Measurements from ENCODE around the gene PRSS16.
A peak's percentile ranks its signal among the peaks of the same experiment; 100 is the strongest.
"Not testable (repeated sequence)": the region's sequence is repeated elsewhere in the genome, so short reads cannot be mapped to it uniquely, and the experiment has no call there.

PRSS16 gene

GRCh38 chr6:27247133-27247836, at the start of gene PRSS16:
Gene PRSS16 (plus strand): TSS chr6:27247701. CDS start chr6:27247738, 37 bp downstream.
- no peak for DNase-seq

- peak; percentile 30 to 43 for DNase-seq
These were observed 41.9 kb upstream of the PRSS16 start for GRCh38 chr6:27205375-27206278.

- no peak for DNase-seq
These were observed 40.7 kb upstream of the PRSS16 start for GRCh38 chr6:27206806-27207205.

DNA sequence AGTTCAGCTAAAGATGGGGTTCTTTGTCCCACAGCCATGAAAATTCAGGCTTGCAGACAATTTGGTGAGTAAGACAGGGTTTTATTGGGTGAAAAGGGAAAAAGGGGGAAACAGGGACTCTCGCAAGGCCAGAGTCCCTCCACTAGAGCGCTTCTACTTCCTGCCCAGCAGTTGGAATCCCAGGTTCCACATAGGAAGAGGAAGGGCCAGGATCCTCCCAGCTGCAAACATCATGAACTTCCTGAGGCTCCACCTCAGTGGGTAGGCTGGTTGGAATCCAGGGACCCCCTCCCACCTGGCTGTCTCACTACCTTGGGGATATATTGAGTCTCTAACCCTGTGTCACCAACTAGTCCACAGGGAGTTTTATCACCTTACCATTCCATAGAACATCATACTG, 39.5 kb upstream of the PRSS16 start:
- no peak for DNase-seq

- DNase-seq, result no peak
These were observed 38.3 kb upstream of the PRSS16 start for GRCh38 chr6:27209196-27209595.

DNA sequence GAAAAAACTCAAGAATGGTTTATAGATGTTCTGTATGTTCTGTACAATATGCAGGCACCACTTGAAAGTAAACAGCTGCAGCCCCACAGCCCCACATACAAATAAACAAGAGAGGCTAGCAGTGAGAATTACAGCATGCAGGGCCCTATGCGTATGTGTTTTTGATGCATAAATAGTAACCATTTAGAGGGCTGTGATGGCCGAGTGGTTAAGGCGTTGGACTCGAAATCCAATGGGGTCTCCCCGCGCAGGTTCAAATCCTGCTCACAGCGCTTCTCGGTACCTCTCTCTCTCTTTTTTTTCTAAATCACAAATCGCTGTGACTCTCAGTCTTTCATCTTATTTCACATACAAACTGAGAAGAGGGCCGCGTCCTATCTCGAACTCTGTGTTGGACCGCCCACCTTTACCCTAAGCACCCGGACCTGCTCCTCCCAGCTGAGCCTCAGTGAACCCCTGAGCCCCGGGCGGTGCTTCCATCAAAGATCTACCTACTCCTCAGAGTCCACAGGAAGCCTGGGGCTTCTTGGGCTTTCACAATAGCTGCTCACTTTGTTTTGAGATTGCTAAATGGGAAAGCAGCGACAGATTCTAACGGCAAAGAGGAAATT, 37.7 kb upstream of the PRSS16 start:
- no peak for DNase-seq

DNA sequence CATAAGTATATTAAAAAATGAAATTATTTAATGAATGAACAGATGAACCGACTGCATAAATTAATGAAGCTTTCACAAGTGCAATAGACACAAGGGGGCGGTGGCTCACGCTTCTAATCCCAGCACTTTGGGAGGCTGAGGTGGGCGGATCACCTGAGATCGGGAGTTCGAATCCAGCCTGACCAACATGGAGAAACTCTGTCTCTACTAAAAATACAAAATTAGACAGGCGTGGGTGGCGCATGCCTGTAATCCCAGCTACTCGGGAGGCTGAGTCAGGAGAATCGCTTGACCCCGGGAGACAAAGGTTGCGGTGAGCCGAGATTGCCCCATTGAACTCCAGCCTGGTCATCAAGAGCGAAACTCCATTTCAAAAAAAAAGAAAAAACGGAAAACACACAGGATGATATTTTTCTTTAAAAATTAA, 34.4 kb upstream of the PRSS16 start:
- peak in 1 of 2 experiments; percentile 15 for DNase-seq

GRCh38 chr6:27213544-27214125, 33.9 kb upstream of the PRSS16 start:
- peak; percentile 16 to 26 for DNase-seq

DNA sequence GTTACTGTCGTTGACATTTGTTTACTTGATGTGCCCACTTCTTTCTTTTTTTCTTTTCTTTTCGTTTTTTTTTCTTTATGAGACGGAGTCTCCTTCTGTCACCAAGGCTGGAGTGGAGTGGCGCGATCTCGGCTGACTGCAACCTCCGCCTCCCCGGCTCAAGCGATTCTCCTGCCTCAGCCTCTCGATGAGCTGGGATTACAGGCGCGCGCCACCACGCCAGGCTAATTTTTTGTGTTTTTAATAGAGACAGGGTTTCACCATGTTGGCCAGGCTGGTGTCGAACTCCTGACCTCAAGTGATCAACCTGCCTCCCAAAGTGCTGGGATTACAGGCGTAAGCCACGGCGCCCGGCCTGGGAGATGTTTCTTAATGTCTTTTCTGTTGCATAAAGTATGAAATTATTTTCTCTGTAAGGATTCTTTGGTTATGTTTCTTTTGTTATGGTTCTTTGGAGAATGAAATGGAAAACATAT, 33.3 kb upstream of the PRSS16 start:
- DNase-seq, result peak in 1 of 2 experiments; percentile 9

DNA sequence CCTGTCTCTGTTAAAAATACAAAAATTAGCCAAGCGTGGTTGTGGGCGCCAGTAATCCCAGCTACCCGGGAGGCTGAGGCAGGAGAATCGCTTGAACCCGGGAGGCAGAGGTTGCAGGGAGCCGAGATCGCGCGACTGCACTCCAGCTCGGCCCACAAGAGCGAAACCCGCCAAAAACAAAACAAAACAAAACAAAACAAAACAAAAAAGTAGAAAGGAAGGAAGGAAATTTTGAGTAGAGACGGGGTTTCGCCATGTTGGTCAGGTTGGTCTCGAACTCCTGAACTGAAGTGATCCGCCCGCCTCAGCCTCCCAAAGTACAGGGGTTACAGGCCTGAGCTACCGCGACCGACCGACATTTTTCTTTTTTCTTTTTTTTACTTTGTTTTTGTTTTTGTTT, 30.6 kb upstream of the PRSS16 start:
- no peak for DNase-seq

GRCh38 chr6:27222971-27223370, 24.5 kb upstream of the PRSS16 start:
- DNase-seq, result not testable (repeated sequence)

DNA sequence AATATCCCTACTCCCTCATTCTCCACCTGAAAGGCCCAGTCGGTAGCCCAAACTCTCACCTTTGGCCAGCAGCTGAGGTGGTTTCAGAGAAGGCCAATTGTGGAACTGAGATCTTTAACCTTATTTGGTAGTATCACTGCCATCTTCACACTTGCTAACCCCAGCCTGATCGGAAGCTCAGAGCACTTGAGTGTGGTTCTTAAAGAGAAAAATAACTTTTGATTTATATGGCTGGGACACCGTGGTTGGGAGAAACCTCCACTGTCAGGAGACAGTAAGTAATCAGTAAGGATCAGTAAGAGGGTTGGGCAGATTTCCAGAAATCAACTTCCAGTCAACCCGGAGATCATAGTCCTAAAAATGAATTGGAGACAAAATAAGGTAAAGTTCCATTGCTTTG, 22.8 kb upstream of the PRSS16 start:
- no peak for DNase-seq

- no peak for DNase-seq
These were observed 18.5 kb upstream of the PRSS16 start for GRCh38 chr6:27228963-27229477.

DNA sequence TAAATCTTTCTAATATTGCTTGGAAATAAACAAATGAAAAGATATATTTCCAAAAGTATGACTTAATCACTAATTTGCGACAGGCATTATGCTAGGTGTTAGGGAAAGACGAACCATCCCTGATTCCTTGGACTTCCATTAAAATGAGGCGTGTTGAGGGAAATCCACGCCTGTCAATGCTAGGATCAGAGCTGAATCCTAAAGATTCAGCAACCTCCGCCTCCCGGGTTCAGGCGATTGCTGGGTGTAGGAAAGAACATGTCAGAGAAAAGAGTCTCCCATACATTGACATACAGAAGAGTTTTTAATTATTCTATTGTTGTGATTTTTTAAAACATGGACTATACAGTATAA, 16.8 kb upstream of the PRSS16 start:
- no peak for DNase-seq

DNA sequence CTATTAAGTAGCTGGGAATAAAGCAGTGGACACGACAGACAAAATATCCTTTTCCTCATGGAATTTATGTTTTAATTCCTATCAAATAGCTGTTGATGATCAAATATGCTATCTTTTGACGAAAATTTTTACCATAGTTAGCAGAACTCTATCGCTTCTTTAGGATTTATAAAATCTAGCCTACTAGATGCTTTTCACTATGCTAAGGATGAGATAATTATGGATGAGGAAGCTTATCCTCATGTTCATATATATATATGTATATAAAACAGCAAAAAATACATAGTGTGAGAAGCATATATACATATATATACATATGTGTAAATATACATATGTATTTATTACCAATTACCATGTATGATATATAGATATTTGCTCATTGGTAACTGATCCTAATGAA, 12.9 kb upstream of the PRSS16 start:
- no peak for DNase-seq

GRCh38 chr6:27237089-27237803, 10.3 kb upstream of the PRSS16 start:
- peak; percentile 65 to 74 for DNase-seq

DNA sequence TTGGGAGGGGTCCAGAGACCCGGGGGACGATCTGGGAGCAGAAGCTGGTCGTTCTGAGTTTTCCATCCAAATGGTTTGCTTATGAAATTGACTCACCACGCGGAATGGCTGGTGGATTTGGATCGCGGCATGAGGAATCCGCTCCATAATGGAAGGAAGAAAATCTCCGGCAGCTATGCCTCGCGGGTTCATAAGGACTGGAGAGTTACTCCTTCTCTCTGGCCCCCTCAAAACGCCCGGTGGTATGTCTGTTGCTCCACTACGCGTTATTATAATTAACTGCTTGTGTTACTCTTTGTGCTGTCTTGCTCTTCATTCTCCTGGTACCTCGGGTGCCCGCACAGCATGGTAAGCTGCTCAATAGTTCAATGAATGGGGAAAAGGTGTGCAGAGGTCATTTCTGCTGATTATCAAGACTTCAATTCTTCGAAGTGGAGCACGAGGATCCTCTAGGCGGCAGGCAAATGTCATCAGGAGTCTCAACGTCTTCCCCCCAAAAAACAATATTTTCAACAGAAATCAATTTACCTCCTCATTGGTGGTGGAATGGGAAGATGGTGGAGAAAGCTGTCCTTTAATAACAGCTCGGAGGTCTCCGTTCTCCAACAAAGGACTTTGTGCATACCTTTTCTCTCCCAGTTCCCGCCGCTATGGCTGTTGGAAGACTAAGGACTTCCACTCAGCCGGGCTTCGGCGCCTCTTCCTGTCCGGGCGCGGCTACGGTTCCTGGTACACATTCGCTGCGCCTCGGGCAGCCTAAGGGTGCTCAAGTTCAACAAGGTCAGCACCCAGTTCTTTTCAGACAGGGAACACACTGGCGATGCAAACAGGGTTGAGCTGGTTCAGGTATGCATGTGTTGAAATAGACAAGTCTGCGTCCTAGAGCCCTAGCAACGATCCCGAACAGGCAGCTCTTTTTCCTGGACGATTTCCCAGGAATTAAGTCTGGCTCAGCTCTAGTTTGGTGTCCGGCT, 9.2 kb upstream of the PRSS16 start:
- DNase-seq, result no peak

GRCh38 chr6:27239258-27239657, 8.2 kb upstream of the PRSS16 start:
- no peak for DNase-seq

- DNase-seq, result no peak
These were observed 6.1 kb upstream of the PRSS16 start for GRCh38 chr6:27241443-27241842.

DNA sequence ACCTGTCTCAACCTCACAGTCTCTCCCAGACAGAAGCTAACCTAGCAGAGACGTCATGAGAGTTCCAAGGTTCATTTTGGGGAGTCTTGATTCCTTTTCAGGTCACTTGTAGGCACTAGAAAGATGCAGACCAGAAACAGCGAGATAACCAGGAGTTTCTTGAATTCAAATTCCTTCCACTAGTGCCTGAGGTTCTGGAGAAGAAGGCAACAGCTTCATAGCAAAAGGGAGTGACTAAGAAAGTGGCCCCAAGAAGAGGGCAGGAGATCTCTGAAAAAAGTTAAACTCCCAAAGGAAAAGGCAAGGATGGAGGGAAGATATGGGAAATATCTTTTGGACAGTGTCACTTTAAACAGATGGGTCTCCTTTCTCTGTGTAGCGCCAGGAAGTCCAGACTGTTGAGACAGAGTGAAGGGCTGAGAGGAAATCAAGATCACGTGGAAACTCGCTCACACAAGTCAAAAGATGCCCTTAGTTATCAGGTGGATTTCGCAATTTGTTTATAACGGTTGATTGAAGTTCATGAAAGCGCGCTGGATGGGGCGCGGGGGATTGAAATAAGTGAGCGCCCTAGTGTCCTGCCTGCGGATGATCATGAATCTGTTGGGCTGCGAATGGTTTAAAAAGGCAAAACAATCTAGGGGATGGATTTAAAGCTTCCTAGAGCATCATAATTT, 4.8 kb upstream of the PRSS16 start:
- DNase-seq, result no peak

Measured in activated CD4-positive, alpha-beta T cell treated with anti-CD3 and anti-CD28 coated beads, Interleukin-2, amount 50 U/mL, for 48 hours (primary cell).